Neutrophil (primary cell): Measurements from ENCODE around the gene SLC35G6.

Experiments
- H3K27ac ChIP-seq: fragments of 200-600 bp; sonication (generic); 2 replicates; pipeline ENCODE4 v1.5.1; 2016; ENCODE audit warnings: mild to moderate bottlenecking, moderate library complexity
- H3K27me3 ChIP-seq: fragments of 200-600 bp; sonication (generic); 2 replicates; pipeline ENCODE4 v1.6.0; 2016; ENCODE audit warnings: mild to moderate bottlenecking
- H3K36me3 ChIP-seq: fragments of 200-600 bp; sonication (generic); 2 replicates; pipeline ENCODE4 v1.5.1; 2017
- H3K4me1 ChIP-seq, 2 experiments: fragments of 200-600 bp in 1 of 2; sonication (generic) in 1 of 2; 1 replicate in 1 of 2; 2 replicates in 1 of 2; pipeline versions ENCODE4 v1.5.1 to v1.6.1; 2013 to 2016; ENCODE audit warnings: low read depth in 1 of 2, low read length in 1 of 2, mild to moderate bottlenecking in 1 of 2, moderate library complexity in 1 of 2; ENCODE audit not compliant: control insufficient read depth in 1 of 2, insufficient read depth in 1 of 2
- H3K4me3 ChIP-seq, 2 experiments: fragments of 200-600 bp in 1 of 2; sonication (generic) in 1 of 2; 1 replicate in 1 of 2; 2 replicates in 1 of 2; pipeline ENCODE4 v1.5.1; 2013 to 2016; ENCODE audit warnings: low read depth in 1 of 2, low read length in 1 of 2, mild to moderate bottlenecking in 1 of 2, moderate library complexity in 1 of 2
- H3K9me3 ChIP-seq: fragments of 200-600 bp; sonication (generic); 2 replicates; pipeline ENCODE4 v1.5.1; 2016
- TF ChIP-seq, protein P1 (sequence below): fragments of 200-600 bp; sonication (generic); IDR thresholded peaks from 2 replicates; pipeline ENCODE4 v1.5.1; 2016; ENCODE audit warnings: antibody characterized with exemption

The SLC35G6 gene

DNA sequence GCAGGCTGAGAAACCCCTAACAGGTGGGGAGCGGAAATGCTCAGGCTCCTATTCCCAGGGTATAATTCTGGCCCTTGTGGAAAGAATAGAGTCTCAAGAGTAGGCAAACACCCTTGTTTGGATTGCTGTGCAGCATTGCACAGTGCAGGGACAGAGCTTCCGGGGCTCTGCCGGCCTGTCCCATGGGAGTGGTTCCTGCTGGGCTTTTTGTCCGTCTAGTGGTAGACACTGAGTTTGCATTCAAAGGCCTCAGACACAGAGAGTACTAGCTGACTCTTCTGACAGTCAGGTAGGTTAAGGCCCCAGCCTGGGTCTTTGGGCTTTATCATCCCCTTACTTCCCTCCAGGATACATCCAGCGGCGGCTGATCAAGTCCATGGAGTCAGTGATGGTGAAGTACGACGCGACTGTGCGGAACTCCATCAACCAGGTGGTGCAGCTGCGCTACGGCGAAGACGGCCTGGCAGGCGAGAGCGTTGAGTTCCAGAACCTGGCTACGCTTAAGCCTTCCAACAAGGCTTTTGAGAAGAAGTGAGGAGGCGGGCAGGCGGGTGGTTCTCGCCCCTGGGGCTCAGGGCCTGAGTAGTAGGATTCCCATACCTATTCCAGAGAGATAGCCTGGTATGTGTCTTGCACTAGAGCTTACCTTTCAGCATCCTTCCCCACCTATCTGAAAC, 21.1 kb downstream of the SLC35G6 start:
- no peaks in the 10 kb centered on the region for H3K9me3 ChIP-seq
- no peaks in the 10 kb centered on the region for H3K4me1 ChIP-seq
- H3K27me3 ChIP-seq = no peaks in the 10 kb centered on the region
- TF ChIP-seq, protein P1, sequence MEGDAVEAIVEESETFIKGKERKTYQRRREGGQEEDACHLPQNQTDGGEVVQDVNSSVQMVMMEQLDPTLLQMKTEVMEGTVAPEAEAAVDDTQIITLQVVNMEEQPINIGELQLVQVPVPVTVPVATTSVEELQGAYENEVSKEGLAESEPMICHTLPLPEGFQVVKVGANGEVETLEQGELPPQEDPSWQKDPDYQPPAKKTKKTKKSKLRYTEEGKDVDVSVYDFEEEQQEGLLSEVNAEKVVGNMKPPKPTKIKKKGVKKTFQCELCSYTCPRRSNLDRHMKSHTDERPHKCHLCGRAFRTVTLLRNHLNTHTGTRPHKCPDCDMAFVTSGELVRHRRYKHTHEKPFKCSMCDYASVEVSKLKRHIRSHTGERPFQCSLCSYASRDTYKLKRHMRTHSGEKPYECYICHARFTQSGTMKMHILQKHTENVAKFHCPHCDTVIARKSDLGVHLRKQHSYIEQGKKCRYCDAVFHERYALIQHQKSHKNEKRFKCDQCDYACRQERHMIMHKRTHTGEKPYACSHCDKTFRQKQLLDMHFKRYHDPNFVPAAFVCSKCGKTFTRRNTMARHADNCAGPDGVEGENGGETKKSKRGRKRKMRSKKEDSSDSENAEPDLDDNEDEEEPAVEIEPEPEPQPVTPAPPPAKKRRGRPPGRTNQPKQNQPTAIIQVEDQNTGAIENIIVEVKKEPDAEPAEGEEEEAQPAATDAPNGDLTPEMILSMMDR = no peak
- no peak overlapping the region for H3K27ac ChIP-seq
- no peak overlapping the region for H3K4me3 ChIP-seq
- H3K36me3 ChIP-seq = peaks cover 100% of the 10 kb centered on the region

DNA sequence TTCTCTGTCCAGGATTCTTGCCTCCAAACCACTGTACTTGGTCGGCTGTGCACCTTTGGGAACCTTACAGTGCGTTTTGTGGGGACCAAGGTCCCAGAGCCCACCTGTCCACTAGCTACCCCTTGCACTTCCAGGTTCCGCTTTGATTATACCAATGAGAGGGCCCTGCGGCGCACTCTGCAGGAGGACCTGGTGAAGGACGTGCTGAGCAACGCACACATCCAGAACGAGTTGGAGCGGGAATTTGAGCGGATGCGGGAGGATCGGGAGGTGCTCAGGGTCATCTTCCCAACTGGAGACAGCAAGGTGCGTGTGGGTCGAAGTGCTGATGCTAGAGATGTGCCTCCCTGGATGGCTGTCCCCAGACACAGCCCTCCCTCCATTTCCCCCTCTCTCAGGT, 21.7 kb downstream of the SLC35G6 start:
- Histone ChIP-seq H3K4me1 (no peaks in the 10 kb centered on the region), H3K27me3 (no peaks in the 10 kb centered on the region), H3K27ac (no peak overlapping the region), H3K9me3 (no peaks in the 10 kb centered on the region), H3K36me3 (peaks cover 100% of the 10 kb centered on the region), H3K4me3 (no peak overlapping the region)
- TF ChIP-seq, protein P1 = no peak

DNA sequence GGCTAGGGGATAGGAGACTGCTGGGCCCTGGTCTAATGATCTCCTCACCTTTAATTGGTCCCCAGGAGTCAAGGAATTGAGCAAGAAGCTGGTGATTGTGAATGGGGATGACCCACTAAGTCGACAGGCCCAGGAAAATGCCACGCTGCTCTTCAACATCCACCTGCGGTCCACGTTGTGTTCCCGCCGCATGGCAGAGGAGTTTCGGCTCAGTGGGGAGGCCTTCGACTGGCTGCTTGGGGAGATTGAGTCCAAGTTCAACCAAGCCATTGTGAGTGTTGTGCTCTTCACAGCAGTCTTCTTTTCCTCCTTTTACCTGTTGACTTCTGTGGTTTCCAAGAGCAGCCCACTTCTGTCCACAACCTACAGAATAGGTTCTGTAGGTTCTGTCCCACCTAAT, 22.3 kb downstream of the SLC35G6 start:
- Histone ChIP-seq H3K9me3 (no peaks in the 10 kb centered on the region), H3K4me3 (no peak overlapping the region), H3K36me3 (peaks cover 100% of the 10 kb centered on the region), H3K27ac (no peak overlapping the region), H3K27me3 (no peaks in the 10 kb centered on the region), H3K4me1 (no peaks in the 10 kb centered on the region)
- TF ChIP-seq, protein P1 = no peak

DNA sequence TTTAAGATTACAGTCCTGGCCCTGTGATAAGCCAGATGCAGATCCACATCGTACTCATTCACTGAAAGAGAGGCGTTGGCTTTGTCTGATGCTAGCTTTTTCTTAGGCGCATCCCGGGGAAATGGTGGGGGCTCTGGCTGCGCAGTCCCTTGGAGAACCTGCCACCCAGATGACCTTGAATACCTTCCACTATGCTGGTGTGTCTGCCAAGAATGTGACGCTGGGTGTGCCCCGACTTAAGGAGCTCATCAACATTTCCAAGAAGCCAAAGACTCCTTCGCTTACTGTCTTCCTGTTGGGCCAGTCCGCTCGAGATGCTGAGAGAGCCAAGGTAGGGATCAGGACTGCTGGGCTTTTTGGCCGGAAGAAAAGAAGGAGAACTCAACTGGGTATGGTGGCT, 26.9 kb downstream of the SLC35G6 start:
- Histone ChIP-seq H3K4me1 (no peaks in the 10 kb centered on the region), H3K36me3 (peaks cover 100% of the 10 kb centered on the region), H3K4me3 (no peak overlapping the region), H3K27ac (no peak overlapping the region), H3K27me3 (no peaks in the 10 kb centered on the region), H3K9me3 (no peaks in the 10 kb centered on the region)
- TF ChIP-seq, protein P1 = no peak

DNA sequence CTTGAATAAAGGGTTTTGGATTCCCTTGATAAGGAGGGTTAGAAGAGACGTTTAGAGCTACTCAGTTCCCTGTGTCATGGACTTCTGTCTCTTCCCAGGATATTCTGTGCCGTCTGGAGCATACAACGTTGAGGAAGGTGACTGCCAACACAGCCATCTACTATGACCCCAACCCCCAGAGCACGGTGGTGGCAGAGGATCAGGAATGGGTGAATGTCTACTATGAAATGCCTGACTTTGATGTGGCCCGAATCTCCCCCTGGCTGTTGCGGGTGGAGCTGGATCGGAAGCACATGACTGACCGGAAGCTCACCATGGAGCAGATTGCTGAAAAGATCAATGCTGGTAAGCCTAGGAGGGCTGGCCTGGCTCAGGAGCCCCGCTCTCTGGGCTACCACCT, 27.6 kb downstream of the SLC35G6 start:
- Histone ChIP-seq H3K36me3 (peaks cover 100% of the 10 kb centered on the region), H3K4me1 (no peaks in the 10 kb centered on the region), H3K27ac (no peak overlapping the region), H3K27me3 (no peaks in the 10 kb centered on the region), H3K4me3 (no peak overlapping the region), H3K9me3 (no peaks in the 10 kb centered on the region)
- TF ChIP-seq, protein P1 = no peak
